C1 segment of cervical spinal cord (tissue), 14 donors: ENCODE results near the gene FATE1.
A peak's percentile ranks its signal among the peaks of the same experiment; 100 is the strongest.
"Not testable (repeated sequence)": the region's sequence is repeated elsewhere in the genome, so short reads cannot be mapped to it uniquely, and the experiment has no call there.

Source experiments
- DNase-seq, 14 donors: peaks; one replicate each; lab custom pipeline; 2025; lab: John Stamatoyannopoulos, UW

Gene FATE1

GRCh38 chrX:151715752-151716151 is at the start of gene FATE1:
Gene FATE1, plus strand, starts transcription at chrX:151716035. Its CDS starts 85 bp downstream, at chrX:151716120.
- no peak for DNase-seq

- DNase-seq, result no peak
These were observed 40.6 kb upstream of the FATE1 start for GRCh38 chrX:151675121-151675746.

GRCh38 chrX:151676196-151676595 is 39.6 kb upstream of the FATE1 start:
- DNase-seq, result no peak

- no peak for DNase-seq
These were observed 35.9 kb upstream of the FATE1 start for GRCh38 chrX:151679798-151680402.

- peak in 3 of 14 donors; percentile 1 to 36 (median 8) for DNase-seq
These were observed 35.0 kb upstream of the FATE1 start for GRCh38 chrX:151680805-151681204.

GRCh38 chrX:151687635-151688034 is 28.2 kb upstream of the FATE1 start:
- DNase-seq, result no peak

- no peak for DNase-seq
These were observed 27.1 kb upstream of the FATE1 start for GRCh38 chrX:151688695-151689094.

- DNase-seq, result no peak
These were observed 23.0 kb upstream of the FATE1 start for GRCh38 chrX:151692825-151693224.

- no peak for DNase-seq
These were observed 21.7 kb upstream of the FATE1 start for GRCh38 chrX:151694121-151694520.

GRCh38 chrX:151694661-151695582 is 20.9 kb upstream of the FATE1 start, which contains the start of gene PRRG3:
Gene PRRG3, plus strand, starts transcription at chrX:151695458. Its CDS starts 3,357 bp downstream, at chrX:151698815.
- no peak for DNase-seq

GRCh38 chrX:151695583-151696340 is 20.1 kb upstream of the FATE1 start:
- no peak for DNase-seq

GRCh38 chrX:151697082-151697481 is 18.8 kb upstream of the FATE1 start:
- not testable (repeated sequence) for DNase-seq

GRCh38 chrX:151697522-151697921 is 18.3 kb upstream of the FATE1 start:
- DNase-seq, result no peak

- no peak for DNase-seq
These were observed 17.4 kb upstream of the FATE1 start for GRCh38 chrX:151698485-151698884.

- DNase-seq, result no peak
These were observed 16.1 kb upstream of the FATE1 start for GRCh38 chrX:151699746-151700145.

GRCh38 chrX:151700581-151700980 is 15.3 kb upstream of the FATE1 start:
- no peak for DNase-seq

- no peak for DNase-seq
These were observed 14.8 kb upstream of the FATE1 start for GRCh38 chrX:151701071-151701470.

- DNase-seq, result no peak
These were observed 14.3 kb upstream of the FATE1 start for GRCh38 chrX:151701531-151701930.

GRCh38 chrX:151702026-151702714 is 13.7 kb upstream of the FATE1 start:
- no peak for DNase-seq

- DNase-seq, result no peak
These were observed 13.0 kb upstream of the FATE1 start for GRCh38 chrX:151702741-151703340.

- DNase-seq, result no peak
These were observed 12.3 kb upstream of the FATE1 start for GRCh38 chrX:151703487-151703886.
